ENCODE measurements around the gene PPM1F. TPM values are rescaled to one million over a fixed set of nuclear protein-coding genes. Genes with fewer than 3 reads are reported as not detected.

PPM1F gene
- total and polyA plus RNA-seq, 10 of the 15 experiments (the other 5 are each of a cell fraction or from before 2014, with no cell fraction given), result 0.55 to 26.3 (median 9.7) TPM

DNA sequence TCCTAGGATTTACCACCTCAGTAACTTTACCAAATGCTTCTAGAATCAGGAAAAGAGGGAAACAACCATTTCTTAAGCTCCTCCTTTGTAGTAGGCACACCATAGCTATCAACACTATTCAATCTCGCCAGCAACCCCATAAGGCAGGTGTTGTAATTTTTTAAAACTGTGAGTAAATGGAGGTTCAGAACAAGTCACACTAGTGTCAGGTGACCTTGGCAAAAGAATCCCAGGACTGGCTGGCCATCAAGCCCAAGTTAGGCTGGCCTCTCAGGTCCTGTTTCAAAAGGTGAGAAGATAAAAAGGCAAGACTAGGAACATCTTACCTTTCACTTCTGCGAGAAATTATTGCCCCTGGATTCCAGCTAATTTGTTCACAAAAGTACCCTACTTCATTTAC lies 29.2 kb upstream of the PPM1F start:
- H3K9ac ChIP-seq (ENCODE audit: control insufficient read depth, insufficient read depth, low read length), result peak overlapping the region; percentile 88
- in situ Hi-C loops (cut with MboI) (no loop called here), intact Hi-C loops (cut with micrococcal nuclease; ENCODE audit: unreplicated experiment) (loop anchor here (5.0 kb wide), 1 partner anchor 45 kb away; no protein-coding TSS in a partner anchor)
- no peaks in the 10 kb centered on the region; the same call in 1 of the 2 replicates for H4K20me1 ChIP-seq (ENCODE audit: control insufficient read depth, insufficient read depth)
- ChIA-PET CTCF (interaction anchor here (0.9 to 4.1 kb wide), 8 partner anchors 10 to 960 kb away, joined by 3 to 47 read pairs (median 4); no protein-coding TSS in a partner anchor), SMC1A (ENCODE audit: uncharacterized antibody, unreplicated experiment) (interaction anchor here (0.7 to 2.3 kb wide), 8 partner anchors 9 to 978 kb away, joined by 3 to 10 read pairs (median 3); no protein-coding TSS in a partner anchor), POLR2A (interaction anchor here (0.8 to 1.5 kb wide), 6 partner anchors 9 to 186 kb away, joined by 3 to 4 read pairs (median 3); no protein-coding TSS in a partner anchor), RAD21 (ENCODE audit: unreplicated experiment) (interaction anchor here (0.8 to 2.1 kb wide), 3 partner anchors 49 to 82 kb away, joined by 3 to 6 read pairs (median 3); no protein-coding TSS in a partner anchor)
- 6% methylated on average over 2 of the region's 2 CpGs for WGBS (ENCODE audit: insufficient coverage, insufficient replicate concordance, low lambda C conversion rate, missing lambda C conversion rate)
- DNase-seq (ENCODE audit: low read depth, low spot score) (no peak), ATAC-seq (no peak), FAIRE-seq (no peak)
- no peaks in the 10 kb centered on the region for H3K9me3 ChIP-seq (replicated peaks; ENCODE audit: control insufficient read depth, insufficient read depth, low read length)
- peaks cover 18% of the 10 kb centered on the region for H3K79me2 ChIP-seq (ENCODE audit: control insufficient read depth, insufficient read depth, low read length)
- peak overlapping the region; percentile 69 for H3K27ac ChIP-seq (ENCODE audit: control insufficient read depth, insufficient read depth)
- H3K27me3 ChIP-seq (replicated peaks in 1 of 2; ENCODE audit: control insufficient read depth in 2 of 2, insufficient read depth in 2 of 2, low read length in 1 of 2), result no peaks in the 10 kb centered on the region
- no peaks in the 10 kb centered on the region; a peak in 1 of 4 replicates for H3K36me3 ChIP-seq (ENCODE audit: control insufficient read depth in 2 of 2, insufficient read depth in 2 of 2, low read length in 1 of 2)
- no peak for TF ChIP-seq FOS (IDR thresholded peaks at IDR 0.05; ENCODE audit: borderline replicate concordance, extremely low read depth, insufficient read length)
- TF ChIP-seq, protein P1, sequence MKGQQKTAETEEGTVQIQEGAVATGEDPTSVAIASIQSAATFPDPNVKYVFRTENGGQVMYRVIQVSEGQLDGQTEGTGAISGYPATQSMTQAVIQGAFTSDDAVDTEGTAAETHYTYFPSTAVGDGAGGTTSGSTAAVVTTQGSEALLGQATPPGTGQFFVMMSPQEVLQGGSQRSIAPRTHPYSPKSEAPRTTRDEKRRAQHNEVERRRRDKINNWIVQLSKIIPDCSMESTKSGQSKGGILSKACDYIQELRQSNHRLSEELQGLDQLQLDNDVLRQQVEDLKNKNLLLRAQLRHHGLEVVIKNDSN (IDR thresholded peaks at IDR 0.05; ENCODE audit: borderline replicate concordance, extremely low read length, insufficient read depth, low read depth, low read length), result no peak
- TF ChIP-seq, protein P2, sequence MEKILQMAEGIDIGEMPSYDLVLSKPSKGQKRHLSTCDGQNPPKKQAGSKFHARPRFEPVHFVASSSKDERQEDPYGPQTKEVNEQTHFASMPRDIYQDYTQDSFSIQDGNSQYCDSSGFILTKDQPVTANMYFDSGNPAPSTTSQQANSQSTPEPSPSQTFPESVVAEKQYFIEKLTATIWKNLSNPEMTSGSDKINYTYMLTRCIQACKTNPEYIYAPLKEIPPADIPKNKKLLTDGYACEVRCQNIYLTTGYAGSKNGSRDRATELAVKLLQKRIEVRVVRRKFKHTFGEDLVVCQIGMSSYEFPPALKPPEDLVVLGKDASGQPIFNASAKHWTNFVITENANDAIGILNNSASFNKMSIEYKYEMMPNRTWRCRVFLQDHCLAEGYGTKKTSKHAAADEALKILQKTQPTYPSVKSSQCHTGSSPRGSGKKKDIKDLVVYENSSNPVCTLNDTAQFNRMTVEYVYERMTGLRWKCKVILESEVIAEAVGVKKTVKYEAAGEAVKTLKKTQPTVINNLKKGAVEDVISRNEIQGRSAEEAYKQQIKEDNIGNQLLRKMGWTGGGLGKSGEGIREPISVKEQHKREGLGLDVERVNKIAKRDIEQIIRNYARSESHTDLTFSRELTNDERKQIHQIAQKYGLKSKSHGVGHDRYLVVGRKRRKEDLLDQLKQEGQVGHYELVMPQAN (conservative IDR thresholded peaks at IDR 0.05), result no peak
- TF ChIP-seq NFYA (IDR thresholded peaks at IDR 0.05; ENCODE audit: borderline replicate concordance, low read depth, low read length), result no peak
- TF ChIP-seq SUZ12 (IDR thresholded peaks at IDR 0.05; ENCODE audit: unreplicated experiment), result no peak
- TF ChIP-seq RUNX3 (IDR thresholded peaks at IDR 0.05; ENCODE audit: low read length), result no peak
- no peak for TF ChIP-seq BCL11A (IDR thresholded peaks at IDR 0.05; ENCODE audit: low read depth, low read length)
- TF ChIP-seq, protein P3, sequence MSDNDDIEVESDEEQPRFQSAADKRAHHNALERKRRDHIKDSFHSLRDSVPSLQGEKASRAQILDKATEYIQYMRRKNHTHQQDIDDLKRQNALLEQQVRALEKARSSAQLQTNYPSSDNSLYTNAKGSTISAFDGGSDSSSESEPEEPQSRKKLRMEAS (IDR thresholded peaks at IDR 0.05; ENCODE audit: low read depth, low read length), result no peak
- TF ChIP-seq BRCA1 (IDR thresholded peaks at IDR 0.05; ENCODE audit: low read depth, low read length), result no peak
- H3K4me2 ChIP-seq (ENCODE audit: control insufficient read depth, insufficient read depth), result peak overlapping the region; percentile 60
- H3K4me3 ChIP-seq, result peak overlapping the region; percentile 79
- peaks cover 4% of the 10 kb centered on the region for H3K4me1 ChIP-seq (ENCODE audit: control insufficient read depth, insufficient read depth, low read length)
- no TSS peak for BruUV-seq (replicated peaks)
- H2AFZ ChIP-seq (ENCODE audit: control insufficient read depth, low read depth, low read length), result no peak overlapping the region

Measured in GM12878 (cell line).